Gastrocnemius medialis (tissue), 4 donors: ENCODE results near the gene KLHL29.

ENCODE experiments used
- CTCF ChIP-seq, 5 experiments: fragments of 450-650 bp in 3 of 5; fragments of 200-600 bp in 2 of 5; sonication (generic) in 2 of 5; IDR thresholded peaks in 4 of 5; conservative IDR thresholded peaks in 1 of 5; 1 replicate in 4 of 5; 2 replicates in 1 of 5; pipeline ENCODE4 v1.5.1; 2016 to 2019; ENCODE audit warnings: antibody characterized with exemption in 5 of 5, mild to moderate bottlenecking in 3 of 5, moderate library complexity in 3 of 5
- POLR2A ChIP-seq, 2 donors: fragments of 450-650 bp; IDR thresholded peaks; one replicate each; pipeline ENCODE4 v1.6.1; 2017; ENCODE audit warnings: antibody characterized with exemption in 2 of 2, mild to moderate bottlenecking in 2 of 2, moderate library complexity in 2 of 2

- no peak for TF ChIP-seq CTCF (IDR thresholded peaks at IDR 0.05 in 4 of 5, conservative IDR thresholded peaks at IDR 0.05 in 1 of 5)
- TF ChIP-seq POLR2A (IDR thresholded peaks at IDR 0.05): no peak
Measured at GRCh38 chr2:23689891-23690290, 304.9 kb downstream of the KLHL29 start.
